Neural cell (in vitro differentiated cells): ENCODE results near the gene ANKRD10. TPM values are rescaled to one million over a fixed set of nuclear protein-coding genes. Genes with fewer than 3 reads are reported as not detected.

Source experiments
- H2AFZ ChIP-seq: fragments of 200-600, 300-800 bp; sonication (generic), shearing (Covaris generic); 2 replicates; pipeline ENCODE4 v1.6.0; 2014; ENCODE audit warnings: low read depth, mild to moderate bottlenecking, antibody characterized with exemption, low read length, moderate library complexity
- H3F3A ChIP-seq: fragments of 200-600 bp; shearing (Covaris generic); 2 replicates; pipeline ENCODE4 v1.6.1; 2016; ENCODE audit warnings: mild to moderate bottlenecking, moderate library complexity, mixed read lengths, antibody characterized with exemption, low read length; ENCODE audit not compliant: insufficient read depth, poor library complexity, severe bottlenecking
- H3K27ac ChIP-seq: fragments of 200-600, 300-800 bp; sonication (generic), shearing (Covaris generic); 2 replicates; pipeline ENCODE4 v1.5.1; 2014; ENCODE audit warnings: mild to moderate bottlenecking, low read length, moderate library complexity
- H3K27me3 ChIP-seq: fragments of 300-800, 200-600 bp; sonication (generic), shearing (Covaris generic); 2 replicates; pipeline ENCODE4 v1.6.0; 2014; ENCODE audit warnings: mild to moderate bottlenecking, low read depth, low read length, moderate library complexity; ENCODE audit not compliant: insufficient read depth
- H3K36me3 ChIP-seq: fragments of 300-800, 200-600 bp; sonication (generic), shearing (Covaris generic); 2 replicates; pipeline ENCODE4 v1.5.1; 2014; ENCODE audit warnings: mild to moderate bottlenecking, antibody characterized with exemption, low read length, moderate library complexity; ENCODE audit not compliant: insufficient read depth
- H3K4me2 ChIP-seq: fragments of 300-800, 200-600 bp; sonication (generic), shearing (Covaris generic); 2 replicates; pipeline ENCODE4 v1.6.0; 2014; ENCODE audit warnings: mild to moderate bottlenecking, low read length
- H3K4me3 ChIP-seq: fragments of 300-800, 200-600 bp; sonication (generic), shearing (Covaris generic); 2 replicates; pipeline ENCODE4 v1.5.1; 2014; ENCODE audit warnings: mild to moderate bottlenecking, low read length, moderate library complexity
- H3K79me2 ChIP-seq: fragments of 200-600 bp; shearing (Covaris generic); replicated peaks from 2 replicates; pipeline ENCODE4 v1.6.0; 2014; ENCODE audit warnings: mild to moderate bottlenecking, low read length, moderate library complexity; ENCODE audit not compliant: insufficient read depth
- H3K9ac ChIP-seq: fragments of 300-800, 200-600 bp; sonication (generic), shearing (Covaris generic); 2 replicates; pipeline ENCODE4 v1.6.1; 2016; ENCODE audit warnings: mild to moderate bottlenecking, low read length, mixed read lengths
- H3K9me2 ChIP-seq: fragments of 200-600 bp; shearing (Covaris generic); 2 replicates; pipeline ENCODE4 v1.6.1; 2016; ENCODE audit warnings: mild to moderate bottlenecking, low read length, mixed read lengths; ENCODE audit not compliant: insufficient read depth
- H3K9me3 ChIP-seq: fragments of 200-600, 300-800 bp; sonication (generic), shearing (Covaris generic); 2 replicates; pipeline ENCODE4 v1.6.1; 2016; ENCODE audit warnings: mild to moderate bottlenecking, mixed run types, low read length, moderate library complexity, mixed read lengths
- H4K20me1 ChIP-seq: fragments of 200-600 bp; shearing (Covaris generic); 2 replicates; pipeline ENCODE4 v1.6.1; 2016; ENCODE audit warnings: mild to moderate bottlenecking, mixed run types; ENCODE audit not compliant: insufficient read depth
- EP300 ChIP-seq: fragments of 450-650 bp; conservative IDR thresholded peaks from 2 replicates; pipeline ENCODE4 v1.6.1; 2014; ENCODE audit warnings: antibody characterized with exemption, mild to moderate bottlenecking, moderate library complexity; ENCODE audit not compliant: poor library complexity, severe bottlenecking
- EZH2 ChIP-seq: fragments of 200-600, 300-800 bp; shearing (Covaris generic), sonication (generic); IDR thresholded peaks from 2 replicates; pipeline ENCODE4 v1.6.1; 2014; ENCODE audit warnings: antibody characterized with exemption, low read length, borderline replicate concordance, mild to moderate bottlenecking; ENCODE audit not compliant: insufficient read depth, poor library complexity, severe bottlenecking
- MXI1 ChIP-seq: fragments of 450-650 bp; conservative IDR thresholded peaks from 2 replicates; pipeline ENCODE4 v1.6.1; 2014; ENCODE audit warnings: antibody characterized with exemption, mild to moderate bottlenecking; ENCODE audit not compliant: poor library complexity, severe bottlenecking
- POLR2AphosphoS5 ChIP-seq: IDR thresholded peaks from 2 replicates; pipeline ENCODE4 v1.6.1; 2012
- RAD21 ChIP-seq: fragments of 450-650 bp; conservative IDR thresholded peaks from 2 replicates; pipeline ENCODE4 v1.6.1; 2014; ENCODE audit warnings: antibody characterized with exemption, mild to moderate bottlenecking, moderate library complexity
- REST ChIP-seq: IDR thresholded peaks from 2 replicates; pipeline ENCODE4 v1.6.1; 2012; ENCODE audit warnings: borderline replicate concordance
- SMC3 ChIP-seq: fragments of 450-650 bp; conservative IDR thresholded peaks from 2 replicates; pipeline ENCODE4 v1.6.1; 2014; ENCODE audit warnings: antibody characterized with exemption, mild to moderate bottlenecking, moderate library complexity; ENCODE audit not compliant: poor library complexity
- TAF1 ChIP-seq: IDR thresholded peaks from 2 replicates; pipeline ENCODE4 v1.6.1; 2012; ENCODE audit warnings: low read depth
- polyA plus RNA-seq: library from polyadenylated mRNA; depleted of rRNA; stranded (reverse); fragments of >200 nt; gene quantifications from 2 replicates; pipeline ENCODE4 v1.2.3, GENCODE V29; 2014
- TF ChIP-seq, protein P1 (sequence below): fragments of 450-650 bp; IDR thresholded peaks from 2 replicates; pipeline ENCODE4 v1.5.1; 2014; ENCODE audit warnings: antibody characterized with exemption, mild to moderate bottlenecking, moderate library complexity; ENCODE audit not compliant: poor library complexity, severe bottlenecking

Gene ANKRD10
- polyA plus RNA-seq, 1 donor from 2014 or later = 564 TPM

DNA sequence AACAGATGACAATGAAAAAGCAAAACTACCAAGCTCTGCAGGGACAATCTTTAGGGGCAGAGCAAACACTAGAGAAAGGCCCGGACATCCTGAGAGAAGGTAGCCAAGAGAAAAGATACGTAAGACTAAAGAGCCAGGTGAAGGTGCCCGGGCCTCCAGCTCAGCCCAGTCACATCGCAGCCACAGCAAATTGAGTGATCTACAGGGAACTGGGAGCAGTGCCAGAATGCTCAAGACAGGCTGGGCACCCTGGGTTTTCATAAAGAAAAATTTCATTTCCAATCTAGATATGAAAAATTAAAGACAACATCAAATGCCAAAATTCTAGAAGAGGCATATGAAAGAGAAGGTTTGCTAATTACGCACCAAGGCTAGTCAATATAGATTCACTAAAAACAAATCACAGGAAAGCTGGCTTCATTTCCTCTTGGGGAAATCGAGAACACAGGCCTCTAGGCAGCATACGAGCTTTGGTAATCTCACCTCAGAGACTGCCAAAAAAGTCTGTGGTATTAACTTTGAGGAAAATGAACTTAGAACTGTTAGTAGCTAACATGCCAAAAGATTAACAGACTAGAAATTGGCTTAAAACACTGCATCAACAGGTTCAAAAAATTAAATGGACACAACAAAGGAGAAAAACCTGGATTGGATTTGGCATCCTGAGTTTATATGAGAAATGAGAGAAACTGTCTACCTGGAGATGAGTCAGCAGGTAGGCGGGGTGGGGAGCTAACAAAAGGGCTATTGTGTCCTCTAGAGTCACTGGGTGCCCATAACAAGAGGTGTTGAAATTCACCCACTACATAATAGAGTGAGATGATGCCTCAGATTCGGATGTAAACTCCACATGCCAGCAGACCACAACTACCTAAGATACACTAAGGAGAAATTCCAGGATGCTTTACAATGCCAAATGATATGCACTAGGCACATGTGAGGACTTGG, 6.6 kb downstream of the ANKRD10 start:
- H3K4me2 ChIP-seq = no peak overlapping the region

GRCh38 chr13:110907301-110907700, 7.6 kb downstream of the ANKRD10 start:
- Histone ChIP-seq H3K36me3 (peaks cover 12% of the 10 kb centered on the region), H3K9ac (no peak overlapping the region), H3K9me2 (no peaks in the 10 kb centered on the region), H3K4me2 (no peak overlapping the region), H3K27me3 (no peaks in the 10 kb centered on the region), H4K20me1 (peaks cover 11% of the 10 kb centered on the region), H3K79me2 (peaks cover 71% of the 10 kb centered on the region), H2AFZ (no peak overlapping the region), H3F3A (no peaks in the 10 kb centered on the region), H3K4me3 (no peak overlapping the region), H3K9me3 (no peaks in the 10 kb centered on the region), H3K27ac (no peak overlapping the region)
- no peak for TF ChIP-seq POLR2AphosphoS5
- no peak for TF ChIP-seq RAD21
- TF ChIP-seq REST = no peak
- TF ChIP-seq TAF1 = no peak
- TF ChIP-seq SMC3 = no peak
- TF ChIP-seq MXI1 = no peak
- TF ChIP-seq EZH2 = no peak
- TF ChIP-seq, protein P1, sequence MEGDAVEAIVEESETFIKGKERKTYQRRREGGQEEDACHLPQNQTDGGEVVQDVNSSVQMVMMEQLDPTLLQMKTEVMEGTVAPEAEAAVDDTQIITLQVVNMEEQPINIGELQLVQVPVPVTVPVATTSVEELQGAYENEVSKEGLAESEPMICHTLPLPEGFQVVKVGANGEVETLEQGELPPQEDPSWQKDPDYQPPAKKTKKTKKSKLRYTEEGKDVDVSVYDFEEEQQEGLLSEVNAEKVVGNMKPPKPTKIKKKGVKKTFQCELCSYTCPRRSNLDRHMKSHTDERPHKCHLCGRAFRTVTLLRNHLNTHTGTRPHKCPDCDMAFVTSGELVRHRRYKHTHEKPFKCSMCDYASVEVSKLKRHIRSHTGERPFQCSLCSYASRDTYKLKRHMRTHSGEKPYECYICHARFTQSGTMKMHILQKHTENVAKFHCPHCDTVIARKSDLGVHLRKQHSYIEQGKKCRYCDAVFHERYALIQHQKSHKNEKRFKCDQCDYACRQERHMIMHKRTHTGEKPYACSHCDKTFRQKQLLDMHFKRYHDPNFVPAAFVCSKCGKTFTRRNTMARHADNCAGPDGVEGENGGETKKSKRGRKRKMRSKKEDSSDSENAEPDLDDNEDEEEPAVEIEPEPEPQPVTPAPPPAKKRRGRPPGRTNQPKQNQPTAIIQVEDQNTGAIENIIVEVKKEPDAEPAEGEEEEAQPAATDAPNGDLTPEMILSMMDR = no peak
- no peak for TF ChIP-seq EP300

More for the DNA sequence above, 6.6 kb downstream of the ANKRD10 start:
- Histone ChIP-seq H3K27ac (no peak overlapping the region), H3K79me2 (peaks cover 75% of the 10 kb centered on the region), H3F3A (no peaks in the 10 kb centered on the region), H2AFZ (no peak overlapping the region), H3K9ac (no peak overlapping the region), H4K20me1 (peaks cover 19% of the 10 kb centered on the region), H3K9me2 (no peaks in the 10 kb centered on the region), H3K4me3 (no peak overlapping the region), H3K36me3 (peaks cover 3% of the 10 kb centered on the region), H3K27me3 (no peaks in the 10 kb centered on the region), H3K9me3 (no peaks in the 10 kb centered on the region)
- no peak for TF ChIP-seq REST
- no peak for TF ChIP-seq TAF1
